Epithelial cell of esophagus (primary cell): Measurements from ENCODE around the gene TMEM25.

Experiments
- DNase-seq: peaks from one replicate; pipeline ENCODE4 v3.0.0; 2010; ENCODE audit warnings: low read depth
- H3K4me3 ChIP-seq: 2 replicates; pipeline ENCODE4 v1.5.1; 2011; ENCODE audit warnings: mild to moderate bottlenecking, low read length, control low read depth
- TF ChIP-seq, protein P1 (sequence below): IDR thresholded peaks from 2 replicates; pipeline ENCODE4 v1.5.1; 2011; ENCODE audit warnings: low read depth, mild to moderate bottlenecking, low read length, control low read depth, inconsistent platforms; ENCODE audit not compliant: insufficient read depth; ENCODE audit errors: missing control alignments

The TMEM25 gene

DNA sequence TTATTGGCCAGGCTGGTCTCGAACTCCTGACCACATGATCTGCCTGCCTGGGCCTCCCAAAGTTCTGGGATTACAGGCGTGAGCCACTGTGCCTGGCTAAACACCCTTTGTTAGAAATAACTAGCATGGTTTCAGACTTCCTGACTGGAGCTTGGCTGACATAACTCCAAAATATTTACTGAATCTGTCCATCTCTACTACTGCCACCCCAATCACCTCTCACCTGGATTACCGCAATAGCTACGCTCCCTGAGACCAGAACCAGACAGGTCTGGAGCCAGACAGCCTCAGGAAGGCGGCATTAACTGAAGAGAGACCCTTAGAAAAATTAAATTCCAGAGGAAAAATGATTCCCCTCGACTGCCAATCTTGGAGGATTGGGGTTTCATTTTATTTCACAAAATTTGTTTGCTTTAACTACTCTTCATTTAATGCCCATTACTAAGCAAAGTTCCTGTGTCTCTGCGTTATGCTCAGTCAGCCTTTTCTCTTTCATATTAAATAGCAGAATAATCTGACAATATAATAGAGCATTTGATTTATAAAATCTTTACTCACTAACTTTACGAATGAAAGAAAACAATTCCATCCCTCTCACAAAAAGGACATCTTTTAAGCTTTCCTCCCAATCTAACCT is 13.1 kb downstream of the TMEM25 start:
- no peak overlapping the region for H3K4me3 ChIP-seq
- TF ChIP-seq, protein P1, sequence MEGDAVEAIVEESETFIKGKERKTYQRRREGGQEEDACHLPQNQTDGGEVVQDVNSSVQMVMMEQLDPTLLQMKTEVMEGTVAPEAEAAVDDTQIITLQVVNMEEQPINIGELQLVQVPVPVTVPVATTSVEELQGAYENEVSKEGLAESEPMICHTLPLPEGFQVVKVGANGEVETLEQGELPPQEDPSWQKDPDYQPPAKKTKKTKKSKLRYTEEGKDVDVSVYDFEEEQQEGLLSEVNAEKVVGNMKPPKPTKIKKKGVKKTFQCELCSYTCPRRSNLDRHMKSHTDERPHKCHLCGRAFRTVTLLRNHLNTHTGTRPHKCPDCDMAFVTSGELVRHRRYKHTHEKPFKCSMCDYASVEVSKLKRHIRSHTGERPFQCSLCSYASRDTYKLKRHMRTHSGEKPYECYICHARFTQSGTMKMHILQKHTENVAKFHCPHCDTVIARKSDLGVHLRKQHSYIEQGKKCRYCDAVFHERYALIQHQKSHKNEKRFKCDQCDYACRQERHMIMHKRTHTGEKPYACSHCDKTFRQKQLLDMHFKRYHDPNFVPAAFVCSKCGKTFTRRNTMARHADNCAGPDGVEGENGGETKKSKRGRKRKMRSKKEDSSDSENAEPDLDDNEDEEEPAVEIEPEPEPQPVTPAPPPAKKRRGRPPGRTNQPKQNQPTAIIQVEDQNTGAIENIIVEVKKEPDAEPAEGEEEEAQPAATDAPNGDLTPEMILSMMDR: no peak
- DNase-seq: no peak

DNA sequence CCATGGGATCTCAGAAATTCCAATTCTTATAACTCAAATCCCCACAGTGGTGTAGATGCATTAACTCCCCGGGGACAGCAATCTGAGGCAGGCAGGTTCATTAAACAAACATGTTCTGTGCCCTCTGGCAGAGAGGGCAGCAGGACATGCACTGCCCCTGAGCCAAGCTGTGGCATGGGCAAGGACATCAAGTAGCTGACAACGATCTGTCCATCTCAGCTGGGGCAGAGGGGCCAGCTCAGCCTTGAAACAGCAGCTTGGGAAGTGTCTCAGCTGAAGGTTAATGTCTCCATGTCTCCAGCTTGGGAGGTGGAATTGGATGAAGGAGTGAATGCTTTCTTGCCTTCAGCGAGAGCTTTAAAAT is 13.6 kb downstream of the TMEM25 start:
- no peak overlapping the region for H3K4me3 ChIP-seq
- TF ChIP-seq, protein P1: no peak
- no peak for DNase-seq

DNA sequence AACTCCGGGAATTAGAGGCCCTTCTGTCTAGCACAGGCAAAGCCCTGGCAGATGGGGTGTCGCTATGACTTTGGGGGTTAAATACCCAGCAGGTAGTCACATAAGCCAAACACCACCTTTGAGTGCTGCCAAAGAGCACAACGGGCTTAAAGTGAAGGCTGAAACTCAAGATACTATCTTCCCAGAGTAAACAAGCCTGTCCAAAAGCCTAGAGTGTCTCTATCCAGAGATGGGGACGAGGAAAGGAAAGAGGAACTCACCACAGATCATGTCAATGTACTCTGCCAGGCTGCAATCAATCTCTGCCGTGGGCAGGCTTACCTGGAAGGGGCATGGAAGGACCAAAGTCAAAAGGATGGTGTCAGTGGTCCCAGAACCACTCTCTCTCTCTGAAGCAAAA is 14.5 kb downstream of the TMEM25 start:
- DNase-seq: no peak
- TF ChIP-seq, protein P1: no peak
- no peak overlapping the region for H3K4me3 ChIP-seq

DNA sequence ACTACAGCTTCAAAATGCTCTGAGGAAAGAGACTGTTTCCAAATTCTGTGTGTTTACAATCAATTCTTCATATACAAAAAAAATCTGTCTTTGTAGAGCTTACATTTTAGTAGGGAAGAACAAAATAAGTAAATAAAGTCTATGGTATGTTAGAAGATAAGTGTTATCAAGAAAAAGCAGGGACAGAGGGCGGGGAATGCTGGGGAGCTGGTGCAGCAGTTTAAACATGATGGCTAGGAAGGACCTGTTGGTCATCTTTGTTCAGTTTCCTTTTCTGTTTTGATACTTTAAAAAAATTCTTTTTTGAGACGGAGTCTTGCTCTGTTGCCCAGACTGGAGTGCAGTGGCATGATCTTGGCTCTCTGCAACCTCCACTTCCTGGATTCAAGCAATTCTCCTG is 16.1 kb downstream of the TMEM25 start:
- TF ChIP-seq, protein P1: no peak

DNA sequence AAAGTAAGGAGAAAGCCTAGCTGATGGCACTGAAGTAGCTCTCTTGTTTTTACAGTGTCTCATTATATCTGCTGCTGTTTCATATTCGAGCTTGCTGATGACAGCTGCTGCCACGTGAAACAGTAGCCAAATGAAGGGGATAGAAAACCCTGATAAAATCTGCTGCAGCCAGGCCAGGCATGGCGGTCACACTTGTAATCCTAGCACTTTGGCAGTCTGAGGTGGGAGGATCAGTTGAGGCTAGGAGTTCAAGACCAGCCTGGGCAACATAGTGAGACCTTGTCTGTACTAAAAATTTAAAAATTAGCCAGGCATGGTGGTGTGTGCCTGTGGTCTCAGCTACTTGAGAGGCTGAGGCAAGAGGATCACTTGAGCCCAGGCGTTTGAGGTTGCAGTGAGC is 21.3 kb downstream of the TMEM25 start:
- TF ChIP-seq, protein P1: no peak
- DNase-seq: no peak
- H3K4me3 ChIP-seq: no peak overlapping the region

More for the DNA sequence above, 16.1 kb downstream of the TMEM25 start:
- no peak for DNase-seq
- no peak overlapping the region for H3K4me3 ChIP-seq

DNA sequence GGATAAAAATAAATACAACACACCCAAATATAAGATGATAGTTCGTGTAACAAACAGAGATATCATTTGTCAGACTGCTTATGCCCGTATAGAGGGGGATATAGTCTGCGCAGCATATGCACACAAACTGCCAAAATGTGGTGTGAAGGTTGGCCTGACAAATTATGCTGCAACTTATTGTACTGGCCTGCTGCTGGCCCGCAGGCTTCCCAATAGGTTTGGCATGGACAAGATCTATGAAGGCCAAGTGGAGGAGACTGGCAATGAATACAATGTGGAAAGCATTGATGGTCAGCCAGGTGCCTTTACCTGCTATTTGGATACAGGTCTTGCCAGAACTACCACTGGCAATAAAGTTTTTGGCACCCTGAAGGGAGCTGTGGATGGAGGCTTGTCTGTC is 29.8 kb downstream of the TMEM25 start:
- no peak overlapping the region for H3K4me3 ChIP-seq
- TF ChIP-seq, protein P1: no peak
- DNase-seq: no peak

DNA sequence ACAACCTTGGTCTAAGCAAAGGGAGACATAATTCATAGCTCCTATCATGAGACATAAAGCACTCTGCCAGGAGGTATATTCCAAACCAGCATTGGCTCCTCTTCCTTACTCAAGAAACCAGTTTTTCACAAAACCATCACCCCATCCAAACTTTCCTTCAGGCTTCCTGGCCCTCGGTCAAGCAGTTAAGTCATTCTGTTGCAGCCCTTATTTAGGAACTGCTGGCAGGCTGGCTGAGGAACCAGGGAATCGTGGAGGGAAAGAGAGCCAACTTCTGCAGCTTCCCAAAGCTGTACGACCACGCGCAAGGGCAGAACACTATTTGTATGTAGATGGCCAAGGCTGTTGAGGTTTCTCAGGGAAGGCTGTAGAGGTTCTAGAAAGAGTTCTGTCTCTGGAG is 34.1 kb downstream of the TMEM25 start:
- TF ChIP-seq, protein P1: no peak
- peak overlapping the region; percentile 83 for H3K4me3 ChIP-seq
- DNase-seq: peak; percentile 14
